HEK293 (cell line): Measurements from ENCODE around the gene TMEM119.

Experiments used
- CTCF ChIP-seq: fragments of 450-650 bp; formaldehyde crosslinking; IDR thresholded peaks from 2 replicates; pipeline ENCODE4 v1.5.1; 2016; ENCODE audit warnings: missing biosample characterization, missing genetic modification characterization
- IKZF3 ChIP-seq: fragments of 450-650 bp; IDR thresholded peaks from 2 replicates; pipeline ENCODE4 v1.5.0; 2018; ENCODE audit warnings: missing biosample characterization, mild to moderate bottlenecking, missing genetic modification characterization, moderate library complexity
- MZF1 ChIP-seq: fragments of 450-650 bp; formaldehyde crosslinking; IDR thresholded peaks from 2 replicates; pipeline ENCODE4 v1.5.1; 2017; ENCODE audit warnings: missing biosample characterization, missing genetic modification characterization, borderline replicate concordance
- TCF7L2 ChIP-seq: IDR thresholded peaks from 2 replicates; pipeline ENCODE4 v1.6.1; 2011; ENCODE audit warnings: low read depth, mild to moderate bottlenecking, inconsistent platforms, low read length, moderate library complexity, borderline replicate concordance
- YY1 ChIP-seq: fragments of 450-650 bp; formaldehyde crosslinking; IDR thresholded peaks from 2 replicates; pipeline ENCODE4 v1.5.1; 2018; ENCODE audit warnings: missing biosample characterization, missing genetic modification characterization
- ZBTB26 ChIP-seq: fragments of 450-650 bp; formaldehyde crosslinking; optimal IDR thresholded peaks from 2 replicates; pipeline ENCODE3; 2016; ENCODE audit warnings: missing biosample characterization, mild to moderate bottlenecking, missing genetic modification characterization
- ZBTB7A ChIP-seq: fragments of 450-650 bp; formaldehyde crosslinking; IDR thresholded peaks from 2 replicates; pipeline ENCODE4 v1.5.1; 2016; ENCODE audit warnings: low read depth, missing biosample characterization, missing genetic modification characterization
- ZNF114 ChIP-seq: fragments of 450-650 bp; formaldehyde crosslinking; IDR thresholded peaks from 2 replicates; pipeline ENCODE4 v1.5.0; 2017; ENCODE audit warnings: missing biosample characterization, missing genetic modification characterization
- ZNF354C ChIP-seq: fragments of 450-650 bp; formaldehyde crosslinking; IDR thresholded peaks from 2 replicates; pipeline ENCODE4 v1.5.1; 2016; ENCODE audit warnings: missing biosample characterization, missing genetic modification characterization, low read depth, borderline replicate concordance
- ZNF37A ChIP-seq: fragments of 450-650 bp; IDR thresholded peaks from 2 replicates; pipeline ENCODE4 v1.5.1; 2018; ENCODE audit warnings: missing biosample characterization, missing genetic modification characterization
- ZNF433 ChIP-seq: fragments of 450-650 bp; formaldehyde crosslinking; IDR thresholded peaks from 2 replicates; pipeline ENCODE4 v1.5.1; 2016; ENCODE audit warnings: missing biosample characterization, missing genetic modification characterization, low read depth
- ZNF624 ChIP-seq: fragments of 450-650 bp; formaldehyde crosslinking; IDR thresholded peaks from 2 replicates; pipeline ENCODE4 v1.5.1; 2017; ENCODE audit warnings: missing biosample characterization, missing genetic modification characterization
- ZNF768 ChIP-seq: fragments of 450-650 bp; formaldehyde crosslinking; IDR thresholded peaks from 2 replicates; pipeline ENCODE4 v1.5.1; 2018; ENCODE audit warnings: missing biosample characterization, mild to moderate bottlenecking, missing genetic modification characterization

GRCh38 chr12:108583991-108584390 is 13.9 kb downstream of the TMEM119 start:
- no peak for TF ChIP-seq ZNF433 (tag by site-specific recombination)
- no peak for TF ChIP-seq CTCF (tag by site-specific recombination)
- no peak for TF ChIP-seq ZNF37A
- TF ChIP-seq ZNF354C (tag by site-specific recombination): no peak
- TF ChIP-seq ZNF768: no peak
- TF ChIP-seq YY1 (tag by site-specific recombination): no peak
- TF ChIP-seq ZNF114 (tag by site-specific recombination): no peak
- TF ChIP-seq ZBTB26 (tag by site-specific recombination): no peak
- TF ChIP-seq IKZF3 (tag by site-specific recombination): no peak
- TF ChIP-seq TCF7L2: no peak
- no peak for TF ChIP-seq MZF1 (tag by site-specific recombination)
- TF ChIP-seq ZNF624 (tag by site-specific recombination): no peak
- TF ChIP-seq ZBTB7A: no peak
